Activated naive CD8-positive, alpha-beta T cell (primary cell): Measurements from ENCODE around the gene PTGIS.

Experiments
- H3K27ac Mint-ChIP-seq: one replicate; pipeline ENCODE4 v1.8.0; 2021; ENCODE audit warnings: mixed read lengths
- H3K27me3 Mint-ChIP-seq: one replicate; pipeline ENCODE4 v1.8.0; 2021; ENCODE audit warnings: mixed read lengths
- H3K36me3 Mint-ChIP-seq: one replicate; pipeline ENCODE4 v1.8.0; 2021; ENCODE audit warnings: mixed read lengths
- H3K4me1 Mint-ChIP-seq: one replicate; pipeline ENCODE4 v1.8.0; 2021; ENCODE audit warnings: low read depth, mixed read lengths
- H3K4me3 Mint-ChIP-seq: one replicate; pipeline ENCODE4 v1.8.0; 2021; ENCODE audit warnings: mild to moderate bottlenecking, mixed read lengths
- H3K9me3 Mint-ChIP-seq: one replicate; pipeline ENCODE4 v1.8.0; 2021; ENCODE audit warnings: low read depth, mixed read lengths

PTGIS gene

DNA sequence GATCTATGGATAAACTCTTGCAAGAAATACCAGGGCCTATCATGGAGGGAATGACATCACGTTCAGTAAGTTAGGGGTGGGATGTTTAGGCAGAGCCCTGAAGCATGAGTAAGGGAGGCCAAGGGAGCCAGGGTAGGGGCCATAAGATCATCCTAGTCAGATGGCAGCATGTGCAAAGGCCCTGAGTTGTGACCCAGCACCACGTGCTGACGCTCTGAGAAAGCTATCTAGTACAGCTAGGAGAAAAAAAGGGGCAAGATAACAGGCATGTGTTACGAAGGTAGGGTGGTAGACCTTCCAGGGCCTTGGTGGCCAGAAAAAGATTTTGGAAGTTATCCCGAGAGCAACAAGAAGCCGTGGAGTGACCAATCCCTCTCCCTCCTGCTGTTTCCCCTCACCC, 107.8 kb downstream of the PTGIS start:
- Mint-ChIP-seq H3K4me3 (no peak overlapping the region), H3K4me1 (no peaks in the 10 kb centered on the region), H3K27ac (no peak overlapping the region), H3K27me3 (peaks cover 2% of the 10 kb centered on the region), H3K36me3 (no peaks in the 10 kb centered on the region), H3K9me3 (no peaks in the 10 kb centered on the region)

DNA sequence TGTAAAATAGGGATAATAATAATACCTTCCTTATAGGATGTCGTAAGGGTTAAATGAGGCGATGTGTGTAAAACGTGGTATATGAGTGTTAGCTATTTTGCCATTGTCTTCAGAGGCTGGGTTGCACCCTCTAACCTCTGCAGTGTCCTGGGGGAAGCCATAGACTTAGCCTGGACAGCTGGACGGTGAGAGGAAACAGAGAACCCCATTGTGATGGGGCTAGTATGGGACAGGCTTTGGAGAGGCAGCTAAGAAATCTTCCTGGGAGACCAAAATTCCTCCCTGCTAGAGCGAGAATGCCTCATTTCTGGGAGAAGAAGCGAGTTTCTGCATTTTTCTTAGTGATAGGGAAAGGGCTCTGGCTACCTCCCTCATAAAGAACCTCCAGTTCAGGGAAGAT, 108.3 kb downstream of the PTGIS start:
- Mint-ChIP-seq H3K9me3 (no peaks in the 10 kb centered on the region), H3K27me3 (peaks cover 5% of the 10 kb centered on the region), H3K36me3 (no peaks in the 10 kb centered on the region), H3K4me3 (no peak overlapping the region), H3K27ac (no peak overlapping the region), H3K4me1 (no peaks in the 10 kb centered on the region)

DNA sequence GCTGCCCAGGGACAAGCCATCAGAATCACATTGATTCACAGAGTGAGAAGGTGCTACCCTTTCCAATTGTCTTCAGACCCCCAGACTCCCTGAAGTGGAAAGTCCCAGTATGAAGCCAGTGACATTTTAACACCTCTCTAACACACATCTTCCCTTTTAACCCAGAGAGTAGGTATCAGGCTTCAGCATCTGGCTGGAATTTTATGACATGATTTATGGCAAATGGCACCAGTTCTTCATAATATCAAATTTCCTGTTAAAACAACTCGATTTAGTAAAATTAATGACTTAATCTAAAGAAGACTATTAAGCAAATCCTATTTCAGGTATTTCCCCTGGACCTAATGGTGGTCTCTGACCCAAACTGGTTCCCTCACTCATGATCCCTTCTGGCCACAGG, 110.5 kb downstream of the PTGIS start:
- Mint-ChIP-seq H3K36me3 (no peaks in the 10 kb centered on the region), H3K4me3 (no peak overlapping the region), H3K9me3 (no peaks in the 10 kb centered on the region), H3K27ac (no peak overlapping the region), H3K27me3 (peaks cover 5% of the 10 kb centered on the region), H3K4me1 (no peaks in the 10 kb centered on the region)

DNA sequence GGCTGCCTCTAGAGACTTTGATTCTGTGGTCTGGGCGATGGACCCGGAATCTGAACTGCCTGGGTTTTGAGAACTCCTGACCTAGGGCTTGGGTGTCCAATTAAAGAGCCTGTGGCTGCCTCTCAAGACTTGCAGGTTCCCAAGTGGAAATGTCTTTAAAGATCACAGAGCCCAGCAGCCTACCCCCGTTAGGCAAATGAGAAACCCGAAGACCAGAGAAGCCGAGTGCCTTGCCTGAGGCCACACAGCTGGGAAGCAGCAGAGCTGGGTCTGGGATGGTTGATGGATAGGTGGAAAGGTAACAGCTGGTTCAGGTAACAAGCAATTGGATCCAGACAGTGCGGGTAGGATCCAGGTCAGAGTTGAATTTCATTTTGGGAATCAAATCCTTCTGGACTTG, 111.3 kb downstream of the PTGIS start:
- peaks cover 5% of the 10 kb centered on the region for H3K27me3 Mint-ChIP-seq
- no peak overlapping the region for H3K4me3 Mint-ChIP-seq
- H3K36me3 Mint-ChIP-seq = no peaks in the 10 kb centered on the region
- H3K27ac Mint-ChIP-seq = no peak overlapping the region
- H3K9me3 Mint-ChIP-seq = no peaks in the 10 kb centered on the region
- H3K4me1 Mint-ChIP-seq = no peaks in the 10 kb centered on the region

- Mint-ChIP-seq H3K27ac (no peak overlapping the region), H3K36me3 (no peaks in the 10 kb centered on the region), H3K27me3 (peaks cover 5% of the 10 kb centered on the region), H3K9me3 (no peaks in the 10 kb centered on the region), H3K4me3 (no peak overlapping the region), H3K4me1 (no peaks in the 10 kb centered on the region)
These were observed 112.2 kb downstream of the PTGIS start for GRCh38 chr20:49455691-49456090.
